A549 treated with Hydrocortisone at 1 μM for 4 hours (cell line): ENCODE data around the gene PPP1R8. TPM values are rescaled to one million over a fixed set of nuclear protein-coding genes. Genes with fewer than 3 reads are reported as not detected.

ENCODE experiments used
- total RNA-seq: library from RNA; stranded (reverse); fragments of 200-300 nt; extraction: Qiagen RNA extraction; gene quantifications from 5 replicates; pipeline ENCODE4 v1.2.3, GENCODE V29; 2022

PPP1R8 gene
- 37.4 to 43.6 TPM (median 37.6 TPM) in 5 replicates for total RNA-seq

GRCh38 chr1:27830621-27831440, at the start of gene PPP1R8:
Gene PPP1R8 (plus strand): TSS chr1:27830782. CDS start chr1:27830836, 54 bp downstream.

GRCh38 chr1:27872059-27872801, 41.6 kb downstream of the PPP1R8 start, which contains the start of gene THEMIS2:
Gene THEMIS2 (plus strand): TSS chr1:27872544. CDS start chr1:27872572, 28 bp downstream.

Other genes with a start within 250 kb of the PPP1R8 start
- gene AHDC1, start 226.6 kb upstream of the PPP1R8 start, total RNA-seq, result 18.0 to 27.0 TPM (median 26.3 TPM) in 5 replicates
- gene FGR, start 195.6 kb upstream of the PPP1R8 start, total RNA-seq, result 0.06 to 0.09 TPM (median 0.07 TPM) in 3 of 5 replicates, not detected in the others
- 8.4 to 14.3 TPM (median 11.7 TPM) in 5 replicates for gene IFI6, start 158.6 kb upstream of the PPP1R8 start, total RNA-seq
- 5.3 to 8.2 TPM (median 6.9 TPM) in 5 replicates for gene FAM76A, start 104.8 kb upstream of the PPP1R8 start, total RNA-seq
- 8.1 to 9.7 TPM (median 9.6 TPM) in 5 replicates for gene STX12, start 57.6 kb upstream of the PPP1R8 start, total RNA-seq
- gene THEMIS2, start 41.8 kb downstream of the PPP1R8 start, total RNA-seq, result 0.70 to 0.97 TPM (median 0.85 TPM) in 5 replicates
- 33.9 to 39.7 TPM (median 37.1 TPM) in 5 replicates for gene RPA2, start 83.8 kb downstream of the PPP1R8 start, total RNA-seq
- 1.3 to 1.6 TPM (median 1.4 TPM) in 5 replicates for gene SMPDL3B, start 104.2 kb downstream of the PPP1R8 start, total RNA-seq
- gene XKR8, start 129.2 kb downstream of the PPP1R8 start, total RNA-seq, result 4.6 to 6.0 TPM (median 4.9 TPM) in 5 replicates